WTC11 (cell line): ENCODE results near the gene RPS15. TPM values are rescaled to one million over a fixed set of nuclear protein-coding genes. Genes with fewer than 3 reads are reported as not detected.

Experiments
- ATAC-seq: fragments of 200-7000 bp; cut with Tn5 transposase; 2 replicates; pipeline ENCODE4 v1.10.0; 2021; ENCODE audit warnings: mild to moderate bottlenecking, moderate library complexity
- CTCF ChIA-PET: fragments of 300-600 bp; sonication (Branson Sonifier 250); formaldehyde crosslinking; loops from one replicate; lab custom pipeline; 2021; ENCODE audit warnings: antibody characterized with exemption; lab: Charles Lee
- POLR2A ChIA-PET: fragments of 350-600 bp; sonication (Branson Sonifier 250); formaldehyde crosslinking; loops from one replicate; lab custom pipeline; 2021; ENCODE audit warnings: antibody characterized with exemption; lab: Charles Lee
- DNase-seq: peaks from one replicate; pipeline ENCODE4 v3.0.0; 2021; ENCODE audit warnings: low spot score
- H3K27ac Mint-ChIP-seq: 2 replicates; pipeline ENCODE4 v1.8.0; 2021; ENCODE audit warnings: mixed read lengths
- H3K27me3 Mint-ChIP-seq: 2 replicates; pipeline ENCODE4 v1.8.0; 2021; ENCODE audit warnings: low read depth, mild to moderate bottlenecking, moderate library complexity, mixed read lengths
- H3K36me3 Mint-ChIP-seq: 2 replicates; pipeline ENCODE4 v1.8.0; 2021; ENCODE audit warnings: mixed read lengths
- H3K4me1 Mint-ChIP-seq: 2 replicates; pipeline ENCODE4 v1.8.0; 2022; ENCODE audit warnings: mixed read lengths
- H3K4me3 Mint-ChIP-seq: 2 replicates; pipeline ENCODE4 v1.8.0; 2021; ENCODE audit warnings: mild to moderate bottlenecking, moderate library complexity, mixed read lengths
- H3K9me3 Mint-ChIP-seq: 2 replicates; pipeline ENCODE4 v1.8.0; 2021; ENCODE audit warnings: mixed read lengths
- CREB1 ChIP-seq: sonication (generic); formaldehyde crosslinking; IDR thresholded peaks from 2 replicates; pipeline ENCODE4 v1.8.0; 2023; ENCODE audit warnings: mild to moderate bottlenecking, missing genetic modification reagents
- ETV6 ChIP-seq: sonication (generic); formaldehyde crosslinking; IDR thresholded peaks from 2 replicates; pipeline ENCODE4 v1.8.1; 2022; ENCODE audit warnings: mild to moderate bottlenecking, missing genetic modification reagents
- FOXK1 ChIP-seq: sonication (generic); formaldehyde crosslinking; IDR thresholded peaks from 2 replicates; pipeline ENCODE4 v1.8.0; 2022; ENCODE audit warnings: mild to moderate bottlenecking, moderate library complexity, missing genetic modification reagents
- GTF2I ChIP-seq: fragments of 250-450 bp; sonication (Bioruptor Pico); conservative IDR thresholded peaks from 2 replicates; pipeline ENCODE4 v1.4.0; 2021; ENCODE audit warnings: mild to moderate bottlenecking
- MXD4 ChIP-seq: fragments of 250-450 bp; sonication (Bioruptor Pico); IDR thresholded peaks from 2 replicates; pipeline ENCODE4 v1.8.0; 2021; ENCODE audit warnings: mild to moderate bottlenecking, moderate library complexity, borderline replicate concordance
- MYBL2 ChIP-seq: sonication (generic); formaldehyde crosslinking; IDR thresholded peaks from 2 replicates; pipeline ENCODE4 v1.8.1; 2023; ENCODE audit warnings: mild to moderate bottlenecking, moderate library complexity, missing genetic modification reagents
- NFATC4 ChIP-seq: fragments of 250-450 bp; sonication (Bioruptor Pico); IDR thresholded peaks from 2 replicates; pipeline ENCODE4 v1.9.0; 2021; ENCODE audit warnings: mild to moderate bottlenecking
- NR3C1 ChIP-seq: sonication (generic); formaldehyde crosslinking; conservative IDR thresholded peaks from 2 replicates; pipeline ENCODE4 v1.8.1; 2023; ENCODE audit warnings: low read depth, mild to moderate bottlenecking, missing genetic modification reagents
- OVOL2 ChIP-seq: fragments of 250-450 bp; sonication (Bioruptor Pico); IDR thresholded peaks from 2 replicates; pipeline ENCODE4 v1.9.0; 2021; ENCODE audit warnings: mild to moderate bottlenecking, borderline replicate concordance
- PRRX2 ChIP-seq: fragments of 250-450 bp; sonication (Bioruptor Pico); IDR thresholded peaks from 2 replicates; pipeline ENCODE4 v1.8.0; 2021; ENCODE audit warnings: mild to moderate bottlenecking
- SMAD3 ChIP-seq: sonication (generic); formaldehyde crosslinking; IDR thresholded peaks from 2 replicates; pipeline ENCODE4 v1.8.0; 2022; ENCODE audit warnings: missing genetic modification reagents, mild to moderate bottlenecking, borderline replicate concordance
- SMAD4 ChIP-seq: sonication (generic); formaldehyde crosslinking; IDR thresholded peaks from 2 replicates; pipeline ENCODE4 v1.8.0; 2022; ENCODE audit warnings: mild to moderate bottlenecking, missing genetic modification reagents
- TEAD1 ChIP-seq: sonication (generic); formaldehyde crosslinking; IDR thresholded peaks from 2 replicates; pipeline ENCODE4 v1.8.0; 2022; ENCODE audit warnings: mild to moderate bottlenecking, missing genetic modification reagents
- TEAD4 ChIP-seq: sonication (generic); formaldehyde crosslinking; IDR thresholded peaks from 2 replicates; pipeline ENCODE4 v1.8.0; 2022; ENCODE audit warnings: mild to moderate bottlenecking, missing genetic modification reagents
- TP53 ChIP-seq: sonication (generic); formaldehyde crosslinking; IDR thresholded peaks from 2 replicates; pipeline ENCODE4 v1.8.1; 2023; ENCODE audit warnings: mild to moderate bottlenecking, missing genetic modification reagents
- ZNF219 ChIP-seq: sonication (generic); formaldehyde crosslinking; IDR thresholded peaks from 2 replicates; pipeline ENCODE4 v1.8.0; 2023; ENCODE audit warnings: missing genetic modification reagents, mild to moderate bottlenecking, borderline replicate concordance
- ZNF416 ChIP-seq: fragments of 250-450 bp; sonication (Bioruptor Pico); IDR thresholded peaks from 2 replicates; pipeline ENCODE4 v1.9.0; 2021; ENCODE audit warnings: mild to moderate bottlenecking, inconsistent platforms
- total RNA-seq: library from RNA; stranded (reverse); gene quantifications from 3 replicates; pipeline ENCODE4 v1.2.3, GENCODE V29; 2021
- TF ChIP-seq, protein P1 (sequence below): sonication (generic); formaldehyde crosslinking; IDR thresholded peaks from 2 replicates; pipeline ENCODE4 v1.8.0; 2023; ENCODE audit warnings: mild to moderate bottlenecking, missing genetic modification reagents
- TF ChIP-seq, protein P2 (sequence below): sonication (generic); formaldehyde crosslinking; IDR thresholded peaks from 2 replicates; pipeline ENCODE4 v1.8.1; 2022; ENCODE audit warnings: low read depth, mild to moderate bottlenecking, moderate library complexity, missing genetic modification reagents, borderline replicate concordance
- TF ChIP-seq, protein P3 (sequence below): sonication (generic); formaldehyde crosslinking; IDR thresholded peaks from 2 replicates; pipeline ENCODE4 v1.8.1; 2023; ENCODE audit warnings: mild to moderate bottlenecking, missing genetic modification reagents, moderate library complexity
- TF ChIP-seq, protein P4 (sequence below): sonication (generic); formaldehyde crosslinking; IDR thresholded peaks from 2 replicates; pipeline ENCODE4 v1.8.1; 2023; ENCODE audit warnings: mild to moderate bottlenecking, missing genetic modification reagents
- TF ChIP-seq, protein P5 (sequence below): sonication (generic); formaldehyde crosslinking; IDR thresholded peaks from 2 replicates; pipeline ENCODE4 v1.8.1; 2023; ENCODE audit warnings: mild to moderate bottlenecking, missing genetic modification reagents, moderate library complexity
- TF ChIP-seq, protein P6 (sequence below): fragments of 250-450 bp; sonication (Bioruptor Pico); IDR thresholded peaks from 2 replicates; pipeline ENCODE4 v1.8.0; 2021; ENCODE audit warnings: mild to moderate bottlenecking
- TF ChIP-seq, protein P7 (sequence below): sonication (generic); formaldehyde crosslinking; IDR thresholded peaks from 2 replicates; pipeline ENCODE4 v1.8.1; 2023; ENCODE audit warnings: mild to moderate bottlenecking, missing genetic modification reagents, borderline replicate concordance

The RPS15 gene
- total RNA-seq, 1 experiment from 2014 or later, result 1,932 TPM

DNA sequence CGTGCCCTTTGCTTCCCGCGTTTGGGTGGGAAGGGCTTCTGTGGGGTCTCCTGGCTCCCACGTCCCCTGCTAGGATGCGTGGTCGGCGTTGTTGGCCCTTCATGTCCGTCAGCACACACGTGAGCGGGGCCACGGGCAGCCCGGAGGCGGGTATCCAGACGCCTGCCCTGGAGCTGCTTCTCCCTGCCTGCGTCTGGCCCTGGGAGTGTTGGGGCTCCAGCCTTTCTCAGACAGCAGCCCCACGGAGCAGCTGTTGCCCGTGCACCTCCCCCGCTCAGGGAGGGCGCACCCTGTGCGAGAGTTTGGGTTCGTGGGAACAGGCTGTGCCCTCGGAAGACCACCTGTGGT is 16.3 kb upstream of the RPS15 start (continued):
- TF ChIP-seq, protein P1, sequence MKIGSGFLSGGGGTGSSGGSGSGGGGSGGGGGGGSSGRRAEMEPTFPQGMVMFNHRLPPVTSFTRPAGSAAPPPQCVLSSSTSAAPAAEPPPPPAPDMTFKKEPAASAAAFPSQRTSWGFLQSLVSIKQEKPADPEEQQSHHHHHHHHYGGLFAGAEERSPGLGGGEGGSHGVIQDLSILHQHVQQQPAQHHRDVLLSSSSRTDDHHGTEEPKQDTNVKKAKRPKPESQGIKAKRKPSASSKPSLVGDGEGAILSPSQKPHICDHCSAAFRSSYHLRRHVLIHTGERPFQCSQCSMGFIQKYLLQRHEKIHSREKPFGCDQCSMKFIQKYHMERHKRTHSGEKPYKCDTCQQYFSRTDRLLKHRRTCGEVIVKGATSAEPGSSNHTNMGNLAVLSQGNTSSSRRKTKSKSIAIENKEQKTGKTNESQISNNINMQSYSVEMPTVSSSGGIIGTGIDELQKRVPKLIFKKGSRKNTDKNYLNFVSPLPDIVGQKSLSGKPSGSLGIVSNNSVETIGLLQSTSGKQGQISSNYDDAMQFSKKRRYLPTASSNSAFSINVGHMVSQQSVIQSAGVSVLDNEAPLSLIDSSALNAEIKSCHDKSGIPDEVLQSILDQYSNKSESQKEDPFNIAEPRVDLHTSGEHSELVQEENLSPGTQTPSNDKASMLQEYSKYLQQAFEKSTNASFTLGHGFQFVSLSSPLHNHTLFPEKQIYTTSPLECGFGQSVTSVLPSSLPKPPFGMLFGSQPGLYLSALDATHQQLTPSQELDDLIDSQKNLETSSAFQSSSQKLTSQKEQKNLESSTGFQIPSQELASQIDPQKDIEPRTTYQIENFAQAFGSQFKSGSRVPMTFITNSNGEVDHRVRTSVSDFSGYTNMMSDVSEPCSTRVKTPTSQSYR (CRISPR knock-in tag), result no peak
- TF ChIP-seq TEAD4, result no peak
- TF ChIP-seq SMAD4 (CRISPR knock-in tag), result no peak
- no peak for TF ChIP-seq NFATC4
- no peak for TF ChIP-seq FOXK1 (CRISPR knock-in tag)
- TF ChIP-seq, protein P2, sequence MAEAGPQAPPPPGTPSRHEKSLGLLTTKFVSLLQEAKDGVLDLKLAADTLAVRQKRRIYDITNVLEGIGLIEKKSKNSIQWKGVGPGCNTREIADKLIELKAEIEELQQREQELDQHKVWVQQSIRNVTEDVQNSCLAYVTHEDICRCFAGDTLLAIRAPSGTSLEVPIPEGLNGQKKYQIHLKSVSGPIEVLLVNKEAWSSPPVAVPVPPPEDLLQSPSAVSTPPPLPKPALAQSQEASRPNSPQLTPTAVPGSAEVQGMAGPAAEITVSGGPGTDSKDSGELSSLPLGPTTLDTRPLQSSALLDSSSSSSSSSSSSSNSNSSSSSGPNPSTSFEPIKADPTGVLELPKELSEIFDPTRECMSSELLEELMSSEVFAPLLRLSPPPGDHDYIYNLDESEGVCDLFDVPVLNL (CRISPR knock-in tag), result no peak
- no peak for TF ChIP-seq PRRX2 (CRISPR knock-in tag)
- TF ChIP-seq, protein P3, sequence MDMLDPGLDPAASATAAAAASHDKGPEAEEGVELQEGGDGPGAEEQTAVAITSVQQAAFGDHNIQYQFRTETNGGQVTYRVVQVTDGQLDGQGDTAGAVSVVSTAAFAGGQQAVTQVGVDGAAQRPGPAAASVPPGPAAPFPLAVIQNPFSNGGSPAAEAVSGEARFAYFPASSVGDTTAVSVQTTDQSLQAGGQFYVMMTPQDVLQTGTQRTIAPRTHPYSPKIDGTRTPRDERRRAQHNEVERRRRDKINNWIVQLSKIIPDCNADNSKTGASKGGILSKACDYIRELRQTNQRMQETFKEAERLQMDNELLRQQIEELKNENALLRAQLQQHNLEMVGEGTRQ, result no peak
- TF ChIP-seq, protein P4, sequence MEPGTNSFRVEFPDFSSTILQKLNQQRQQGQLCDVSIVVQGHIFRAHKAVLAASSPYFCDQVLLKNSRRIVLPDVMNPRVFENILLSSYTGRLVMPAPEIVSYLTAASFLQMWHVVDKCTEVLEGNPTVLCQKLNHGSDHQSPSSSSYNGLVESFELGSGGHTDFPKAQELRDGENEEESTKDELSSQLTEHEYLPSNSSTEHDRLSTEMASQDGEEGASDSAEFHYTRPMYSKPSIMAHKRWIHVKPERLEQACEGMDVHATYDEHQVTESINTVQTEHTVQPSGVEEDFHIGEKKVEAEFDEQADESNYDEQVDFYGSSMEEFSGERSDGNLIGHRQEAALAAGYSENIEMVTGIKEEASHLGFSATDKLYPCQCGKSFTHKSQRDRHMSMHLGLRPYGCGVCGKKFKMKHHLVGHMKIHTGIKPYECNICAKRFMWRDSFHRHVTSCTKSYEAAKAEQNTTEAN (CRISPR knock-in tag), result no peak
- no peak for TF ChIP-seq MYBL2 (CRISPR knock-in tag)
- TF ChIP-seq, protein P5, sequence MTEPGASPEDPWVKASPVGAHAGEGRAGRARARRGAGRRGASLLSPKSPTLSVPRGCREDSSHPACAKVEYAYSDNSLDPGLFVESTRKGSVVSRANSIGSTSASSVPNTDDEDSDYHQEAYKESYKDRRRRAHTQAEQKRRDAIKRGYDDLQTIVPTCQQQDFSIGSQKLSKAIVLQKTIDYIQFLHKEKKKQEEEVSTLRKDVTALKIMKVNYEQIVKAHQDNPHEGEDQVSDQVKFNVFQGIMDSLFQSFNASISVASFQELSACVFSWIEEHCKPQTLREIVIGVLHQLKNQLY (CRISPR knock-in tag), result no peak
- no peak for TF ChIP-seq ZNF219 (CRISPR knock-in tag)

DNA sequence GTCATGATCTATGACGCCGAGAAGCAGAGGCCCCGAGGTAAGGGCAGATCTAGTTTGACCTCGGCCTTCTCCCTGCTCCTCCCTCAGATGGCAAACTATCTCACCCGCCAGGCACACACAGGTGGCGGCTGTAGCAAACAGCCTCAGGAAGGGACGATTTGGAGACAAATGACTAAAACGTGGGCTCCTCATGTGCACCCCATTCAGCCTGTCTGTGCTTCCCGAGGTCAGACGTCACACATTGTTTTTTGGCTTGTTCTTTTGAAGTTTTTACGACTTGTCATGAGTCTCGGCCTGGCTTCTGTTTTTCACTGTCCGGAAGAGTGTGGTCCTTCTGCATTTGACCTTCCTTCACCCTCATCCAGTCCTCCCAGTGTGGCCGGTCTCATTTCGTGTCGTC is 15.8 kb upstream of the RPS15 start:
- Mint-ChIP-seq H3K27ac (no peak overlapping the region; the same call in none of the 2 replicates), H3K4me1 (peaks cover 14% of the 10 kb centered on the region), H3K36me3 (peaks cover 54% of the 10 kb centered on the region), H3K27me3 (no peaks in the 10 kb centered on the region), H3K9me3 (no peaks in the 10 kb centered on the region), H3K4me3 (no peak overlapping the region)
- DNase-seq, result no peak
- CTCF ChIA-PET, result interaction anchor here (1.9 kb wide), 1 partner anchor 23 kb away, joined by 5 read pairs; no protein-coding TSS in a partner anchor
- POLR2A ChIA-PET, result no interaction called here
- ATAC-seq, result no peak
- TF ChIP-seq, protein P6, sequence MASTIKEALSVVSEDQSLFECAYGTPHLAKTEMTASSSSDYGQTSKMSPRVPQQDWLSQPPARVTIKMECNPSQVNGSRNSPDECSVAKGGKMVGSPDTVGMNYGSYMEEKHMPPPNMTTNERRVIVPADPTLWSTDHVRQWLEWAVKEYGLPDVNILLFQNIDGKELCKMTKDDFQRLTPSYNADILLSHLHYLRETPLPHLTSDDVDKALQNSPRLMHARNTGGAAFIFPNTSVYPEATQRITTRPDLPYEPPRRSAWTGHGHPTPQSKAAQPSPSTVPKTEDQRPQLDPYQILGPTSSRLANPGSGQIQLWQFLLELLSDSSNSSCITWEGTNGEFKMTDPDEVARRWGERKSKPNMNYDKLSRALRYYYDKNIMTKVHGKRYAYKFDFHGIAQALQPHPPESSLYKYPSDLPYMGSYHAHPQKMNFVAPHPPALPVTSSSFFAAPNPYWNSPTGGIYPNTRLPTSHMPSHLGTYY, result no peak
- TF ChIP-seq NR3C1 (CRISPR knock-in tag), result no peak
- TF ChIP-seq SMAD3 (CRISPR knock-in tag), result no peak
- no peak for TF ChIP-seq ZNF416
- no peak for TF ChIP-seq ETV6
- TF ChIP-seq TP53 (CRISPR knock-in tag), result no peak
- TF ChIP-seq GTF2I (CRISPR knock-in tag), result no peak
- TF ChIP-seq, protein P1 (CRISPR knock-in tag), result no peak
- TF ChIP-seq MXD4, result no peak
- TF ChIP-seq OVOL2 (CRISPR knock-in tag), result no peak
- TF ChIP-seq CREB1 (CRISPR knock-in tag), result no peak
- no peak for TF ChIP-seq TEAD1 (CRISPR knock-in tag)
- TF ChIP-seq, protein P7, sequence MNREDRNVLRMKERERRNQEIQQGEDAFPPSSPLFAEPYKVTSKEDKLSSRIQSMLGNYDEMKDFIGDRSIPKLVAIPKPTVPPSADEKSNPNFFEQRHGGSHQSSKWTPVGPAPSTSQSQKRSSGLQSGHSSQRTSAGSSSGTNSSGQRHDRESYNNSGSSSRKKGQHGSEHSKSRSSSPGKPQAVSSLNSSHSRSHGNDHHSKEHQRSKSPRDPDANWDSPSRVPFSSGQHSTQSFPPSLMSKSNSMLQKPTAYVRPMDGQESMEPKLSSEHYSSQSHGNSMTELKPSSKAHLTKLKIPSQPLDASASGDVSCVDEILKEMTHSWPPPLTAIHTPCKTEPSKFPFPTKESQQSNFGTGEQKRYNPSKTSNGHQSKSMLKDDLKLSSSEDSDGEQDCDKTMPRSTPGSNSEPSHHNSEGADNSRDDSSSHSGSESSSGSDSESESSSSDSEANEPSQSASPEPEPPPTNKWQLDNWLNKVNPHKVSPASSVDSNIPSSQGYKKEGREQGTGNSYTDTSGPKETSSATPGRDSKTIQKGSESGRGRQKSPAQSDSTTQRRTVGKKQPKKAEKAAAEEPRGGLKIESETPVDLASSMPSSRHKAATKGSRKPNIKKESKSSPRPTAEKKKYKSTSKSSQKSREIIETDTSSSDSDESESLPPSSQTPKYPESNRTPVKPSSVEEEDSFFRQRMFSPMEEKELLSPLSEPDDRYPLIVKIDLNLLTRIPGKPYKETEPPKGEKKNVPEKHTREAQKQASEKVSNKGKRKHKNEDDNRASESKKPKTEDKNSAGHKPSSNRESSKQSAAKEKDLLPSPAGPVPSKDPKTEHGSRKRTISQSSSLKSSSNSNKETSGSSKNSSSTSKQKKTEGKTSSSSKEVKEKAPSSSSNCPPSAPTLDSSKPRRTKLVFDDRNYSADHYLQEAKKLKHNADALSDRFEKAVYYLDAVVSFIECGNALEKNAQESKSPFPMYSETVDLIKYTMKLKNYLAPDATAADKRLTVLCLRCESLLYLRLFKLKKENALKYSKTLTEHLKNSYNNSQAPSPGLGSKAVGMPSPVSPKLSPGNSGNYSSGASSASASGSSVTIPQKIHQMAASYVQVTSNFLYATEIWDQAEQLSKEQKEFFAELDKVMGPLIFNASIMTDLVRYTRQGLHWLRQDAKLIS, result no peak
